Endothelial cell of umbilical vein (primary cell): ENCODE measurements around the gene OPCML.

Experiments used
- CTCF ChIP-seq, 2 donors: IDR thresholded peaks; 1 replicate in 1 of 2; 2 replicates in 1 of 2; pipeline ENCODE4 v1.5.1; 2011; ENCODE audit warnings: low read length in 2 of 2, mild to moderate bottlenecking in 2 of 2, moderate library complexity in 2 of 2, control low read depth in 1 of 2, inconsistent platforms in 1 of 2, low read depth in 1 of 2; ENCODE audit not compliant: insufficient read depth in 1 of 2; ENCODE audit errors: extremely low read depth in 1 of 2
- MYC ChIP-seq: IDR thresholded peaks from one replicate; pipeline ENCODE4 v1.6.1; 2011; ENCODE audit warnings: mild to moderate bottlenecking, low read depth, low read length
- POLR2A ChIP-seq: IDR thresholded peaks from 2 replicates; pipeline ENCODE4 v1.6.1; 2012; ENCODE audit warnings: low read depth, mild to moderate bottlenecking, control low read depth, low read length
- POLR2AphosphoS5 ChIP-seq: IDR thresholded peaks from 2 replicates; pipeline ENCODE4 v1.6.1; 2012; ENCODE audit warnings: low read depth, mild to moderate bottlenecking, control low read depth, low read length, moderate library complexity; ENCODE audit not compliant: insufficient read depth

- TF ChIP-seq POLR2AphosphoS5 (no peak), CTCF (IDR thresholded peaks at IDR 0.05; ENCODE audit: extremely low read depth in 1 of 2, insufficient read depth in 1 of 2, low read depth in 1 of 2, low read length in 2 of 2) (no peak), POLR2A (no peak), MYC (no peak)
These were observed 146.0 kb downstream of the OPCML start for GRCh38 chr11:133386262-133386661.
